ENCODE results near the gene TAOK1. TPM values are rescaled to one million over a fixed set of nuclear protein-coding genes. Genes with fewer than 3 reads are reported as not detected.

Gene TAOK1
- total and polyA plus RNA-seq, 4 donors: 4.3 to 20.5 (median 12.6) TPM

- H3K9me3 ChIP-seq (ENCODE audit: control insufficient read depth in 4 of 4, low read length in 3 of 4): no peaks in the 10 kb centered on the region
- H3K36me3 ChIP-seq (ENCODE audit: control insufficient read depth in 4 of 4, insufficient read depth in 3 of 4, low read depth in 1 of 4, low read length in 3 of 4): peaks cover 0 to 10% (median 0%) of the 10 kb centered on the region in 4 donors
- TF ChIP-seq HNF4G (IDR thresholded peaks at IDR 0.05) (no peak), FOXA1 (IDR thresholded peaks at IDR 0.05) (no peak), GABPA (IDR thresholded peaks at IDR 0.05 in 1 of 2, conservative IDR thresholded peaks at IDR 0.05 in 1 of 2) (no peak), CTCF (IDR thresholded peaks at IDR 0.05; ENCODE audit: low read depth, low read length, missing input control) (no peak), RXRA (IDR thresholded peaks at IDR 0.05) (no peak), SP1 (IDR thresholded peaks at IDR 0.05) (no peak)
- H3K27ac ChIP-seq (ENCODE audit: low read depth in 1 of 2, low read length in 2 of 2): no peak overlapping the region
- H3K9ac ChIP-seq (ENCODE audit: low read depth in 1 of 2, low read length in 2 of 2): no peak overlapping the region
- H3K4me3 ChIP-seq (ENCODE audit: low read depth in 1 of 3, low read length in 3 of 3): no peak overlapping the region
- peaks cover 6 to 59% (median 40%) of the 10 kb centered on the region in 4 donors for H3K4me1 ChIP-seq (ENCODE audit: control insufficient read depth in 4 of 4, insufficient read depth in 4 of 4, low read length in 3 of 4)
- H3K27me3 ChIP-seq (ENCODE audit: control insufficient read depth in 4 of 4, insufficient read depth in 4 of 4, low read length in 3 of 4): no peaks in the 10 kb centered on the region
- DNase-seq (ENCODE audit: low spot score): no peak
- WGBS: 94% methylated on average over 3 of the region's 3 CpGs
These were observed 173.7 kb downstream of the TAOK1 start for GRCh38 chr17:29563816-29564215.

- TF ChIP-seq RXRA (IDR thresholded peaks at IDR 0.05): peak; percentile 54 to 68
- TF ChIP-seq FOXA1 (IDR thresholded peaks at IDR 0.05): no peak
- TF ChIP-seq RAD21 (IDR thresholded peaks at IDR 0.05): peak in 1 of 2 donors; percentile 13
- TF ChIP-seq SP1 (IDR thresholded peaks at IDR 0.05): peak; percentile 57
- TF ChIP-seq CTCF (IDR thresholded peaks at IDR 0.05; ENCODE audit: low read depth, low read length, missing input control): no peak
- TF ChIP-seq MAX (IDR thresholded peaks at IDR 0.05): no peak
- TF ChIP-seq ZBTB33 (IDR thresholded peaks at IDR 0.05): no peak
- TF ChIP-seq EGR1 (IDR thresholded peaks at IDR 0.05; ENCODE audit: low read depth in 2 of 2): no peak
- no peak for TF ChIP-seq NR2F2 (IDR thresholded peaks at IDR 0.05)
- TF ChIP-seq TAF1 (conservative IDR thresholded peaks at IDR 0.05): no peak
- peak; percentile 64 to 75 for TF ChIP-seq HNF4A (conservative IDR thresholded peaks at IDR 0.05)
- TF ChIP-seq FOXA2 (IDR thresholded peaks at IDR 0.05): no peak
- TF ChIP-seq REST (IDR thresholded peaks at IDR 0.05): no peak
- TF ChIP-seq ATF3 (IDR thresholded peaks at IDR 0.05): no peak
- TF ChIP-seq YY1 (IDR thresholded peaks at IDR 0.05): peak; percentile 45
- no peak for TF ChIP-seq GABPA (IDR thresholded peaks at IDR 0.05 in 1 of 2, conservative IDR thresholded peaks at IDR 0.05 in 1 of 2)
- TF ChIP-seq HNF4G (IDR thresholded peaks at IDR 0.05): no peak
- no peak for TF ChIP-seq JUND (IDR thresholded peaks at IDR 0.05)
- Histone ChIP-seq H3K4me1 (ENCODE audit: control insufficient read depth in 4 of 4, insufficient read depth in 4 of 4, low read length in 3 of 4) (peaks cover 6 to 65% (median 47%) of the 10 kb centered on the region in 4 donors), H3K27me3 (ENCODE audit: control insufficient read depth in 4 of 4, insufficient read depth in 4 of 4, low read length in 3 of 4) (no peaks in the 10 kb centered on the region), H3K4me3 (ENCODE audit: low read depth in 1 of 3, low read length in 3 of 3) (peak overlapping the region; percentile 55 to 77 (median 55)), H3K9me3 (ENCODE audit: control insufficient read depth in 4 of 4, low read length in 3 of 4) (no peaks in the 10 kb centered on the region), H3K27ac (ENCODE audit: low read depth in 1 of 2, low read length in 2 of 2) (peak overlapping the region; percentile 79 to 84), H3K36me3 (ENCODE audit: control insufficient read depth in 4 of 4, insufficient read depth in 3 of 4, low read depth in 1 of 4, low read length in 3 of 4) (peaks cover 0 to 13% (median 0%) of the 10 kb centered on the region in 4 donors), H3K9ac (ENCODE audit: low read depth in 1 of 2, low read length in 2 of 2) (peak overlapping the region in 1 of 2 donors; percentile 58)
- DNase-seq (ENCODE audit: low spot score): no peak
- 7% methylated on average over 55 of the region's 55 CpGs for WGBS
These were observed 175.7 kb downstream of the TAOK1 start for GRCh38 chr17:29565643-29566472.

Data from liver (tissue), 9 donors.